HG03558 (cell line): ENCODE results near the gene MATN4.

Experiments
- ATAC-seq: cut with Tn5 transposase; IDR thresholded peaks from one replicate; pipeline ENCODE4 v1.9.1; 2021; ENCODE audit warnings: moderate number of reproducible peaks; ENCODE audit not compliant: unreplicated experiment; ENCODE audit errors: extremely low read depth

Gene MATN4

GRCh38 chr20:45341579-45341938 lies 33.5 kb upstream of the MATN4 start:
- no peak for ATAC-seq

- ATAC-seq = no peak
These were observed 32.9 kb upstream of the MATN4 start for GRCh38 chr20:45340951-45341350.

- no peak for ATAC-seq
These were observed 32.2 kb upstream of the MATN4 start for GRCh38 chr20:45340236-45340847.

- no peak for ATAC-seq
These were observed 31.7 kb upstream of the MATN4 start for GRCh38 chr20:45339799-45340198.

- ATAC-seq = no peak
These were observed 31.0 kb upstream of the MATN4 start for GRCh38 chr20:45339084-45339483.

GRCh38 chr20:45338121-45339030 lies 30.3 kb upstream of the MATN4 start:
- ATAC-seq = no peak

GRCh38 chr20:45337367-45338120 lies 29.4 kb upstream of the MATN4 start:
- no peak for ATAC-seq

- ATAC-seq = no peak
These were observed 28.6 kb upstream of the MATN4 start for GRCh38 chr20:45336530-45337366.

GRCh38 chr20:45330476-45330875 lies 22.4 kb upstream of the MATN4 start:
- ATAC-seq = no peak

- ATAC-seq = no peak
These were observed 21.6 kb upstream of the MATN4 start for GRCh38 chr20:45329497-45330319.

- no peak for ATAC-seq
These were observed 20.4 kb upstream of the MATN4 start for GRCh38 chr20:45328451-45328850.

GRCh38 chr20:45325371-45325770 lies 17.3 kb upstream of the MATN4 start:
- ATAC-seq = no peak

- no peak for ATAC-seq
These were observed 15.6 kb upstream of the MATN4 start for GRCh38 chr20:45323731-45324130.

GRCh38 chr20:45322952-45323383 lies 14.9 kb upstream of the MATN4 start:
- ATAC-seq = no peak

- ATAC-seq = no peak
These were observed 13.0 kb upstream of the MATN4 start for GRCh38 chr20:45320948-45321595.

- no peak for ATAC-seq
These were observed 10.8 kb upstream of the MATN4 start for GRCh38 chr20:45318948-45319347.

GRCh38 chr20:45318386-45318939 lies 10.4 kb upstream of the MATN4 start:
- no peak for ATAC-seq

- no peak for ATAC-seq
These were observed 9.7 kb upstream of the MATN4 start for GRCh38 chr20:45317826-45318225.
